Measurements from ENCODE around the gene CFAP100.

GRCh38 chr3:126424751-126425150 lies 30.0 kb downstream of the CFAP100 start:
- TF ChIP-seq GATA2 (IDR thresholded peaks at IDR 0.05; ENCODE audit: low read depth, low read length) (no peak), GATA3 (IDR thresholded peaks at IDR 0.05; ENCODE audit: low read depth, low read length) (no peak)
